NB4 (cell line): ENCODE data around the gene PAXIP1.
"Not testable (repeated sequence)": the region's sequence is repeated elsewhere in the genome, so short reads cannot be mapped to it uniquely, and the experiment has no call there.

Source experiments
- DNase-seq: peaks from one replicate; pipeline ENCODE4 v3.0.0; 2010; ENCODE audit warnings: low read depth
- H3K4me3 ChIP-seq: one replicate; pipeline ENCODE4 v1.5.1; 2011; ENCODE audit warnings: mild to moderate bottlenecking, low read depth, low read length, moderate library complexity
- MYC ChIP-seq: IDR thresholded peaks from 2 replicates; pipeline ENCODE4 v1.6.1; 2011; ENCODE audit warnings: low read depth, low read length
- POLR2A ChIP-seq: IDR thresholded peaks from 2 replicates; pipeline ENCODE4 v1.6.1; 2011; ENCODE audit warnings: mild to moderate bottlenecking; ENCODE audit not compliant: insufficient read length; ENCODE audit errors: extremely low read depth
- TF ChIP-seq, protein P1 (sequence below): IDR thresholded peaks from 2 replicates; pipeline ENCODE4 v1.6.1; 2011; ENCODE audit warnings: low read depth, low read length
- TF ChIP-seq, protein P2 (sequence below): IDR thresholded peaks from one replicate; pipeline ENCODE4 v1.5.1; 2012; ENCODE audit warnings: low read depth, low read length

PAXIP1 gene, protein sequence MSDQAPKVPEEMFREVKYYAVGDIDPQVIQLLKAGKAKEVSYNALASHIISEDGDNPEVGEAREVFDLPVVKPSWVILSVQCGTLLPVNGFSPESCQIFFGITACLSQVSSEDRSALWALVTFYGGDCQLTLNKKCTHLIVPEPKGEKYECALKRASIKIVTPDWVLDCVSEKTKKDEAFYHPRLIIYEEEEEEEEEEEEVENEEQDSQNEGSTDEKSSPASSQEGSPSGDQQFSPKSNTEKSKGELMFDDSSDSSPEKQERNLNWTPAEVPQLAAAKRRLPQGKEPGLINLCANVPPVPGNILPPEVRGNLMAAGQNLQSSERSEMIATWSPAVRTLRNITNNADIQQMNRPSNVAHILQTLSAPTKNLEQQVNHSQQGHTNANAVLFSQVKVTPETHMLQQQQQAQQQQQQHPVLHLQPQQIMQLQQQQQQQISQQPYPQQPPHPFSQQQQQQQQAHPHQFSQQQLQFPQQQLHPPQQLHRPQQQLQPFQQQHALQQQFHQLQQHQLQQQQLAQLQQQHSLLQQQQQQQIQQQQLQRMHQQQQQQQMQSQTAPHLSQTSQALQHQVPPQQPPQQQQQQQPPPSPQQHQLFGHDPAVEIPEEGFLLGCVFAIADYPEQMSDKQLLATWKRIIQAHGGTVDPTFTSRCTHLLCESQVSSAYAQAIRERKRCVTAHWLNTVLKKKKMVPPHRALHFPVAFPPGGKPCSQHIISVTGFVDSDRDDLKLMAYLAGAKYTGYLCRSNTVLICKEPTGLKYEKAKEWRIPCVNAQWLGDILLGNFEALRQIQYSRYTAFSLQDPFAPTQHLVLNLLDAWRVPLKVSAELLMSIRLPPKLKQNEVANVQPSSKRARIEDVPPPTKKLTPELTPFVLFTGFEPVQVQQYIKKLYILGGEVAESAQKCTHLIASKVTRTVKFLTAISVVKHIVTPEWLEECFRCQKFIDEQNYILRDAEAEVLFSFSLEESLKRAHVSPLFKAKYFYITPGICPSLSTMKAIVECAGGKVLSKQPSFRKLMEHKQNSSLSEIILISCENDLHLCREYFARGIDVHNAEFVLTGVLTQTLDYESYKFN

DNA sequence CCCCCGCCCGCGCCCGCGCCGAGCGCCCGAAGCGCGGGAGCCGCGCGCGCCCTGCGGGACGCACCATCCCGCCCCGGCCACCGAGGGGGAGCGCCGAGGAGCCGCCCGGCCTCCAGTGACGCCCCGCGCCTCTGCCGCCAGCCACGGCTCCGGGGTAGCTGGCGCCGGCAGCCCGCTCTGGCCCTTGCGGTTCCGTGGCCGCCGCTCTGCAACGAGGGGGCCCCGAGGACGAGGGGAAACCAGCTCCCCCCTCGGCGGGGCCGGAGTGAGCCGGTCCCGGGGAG, at the start of gene PAXIP1:
Gene PAXIP1, minus strand, starts transcription at position 33 of the 284 bp plus-strand sequence. CDS start 195 bp downstream, outside the sequence.
- DNase-seq: peak; percentile 84
- TF ChIP-seq, protein P1, sequence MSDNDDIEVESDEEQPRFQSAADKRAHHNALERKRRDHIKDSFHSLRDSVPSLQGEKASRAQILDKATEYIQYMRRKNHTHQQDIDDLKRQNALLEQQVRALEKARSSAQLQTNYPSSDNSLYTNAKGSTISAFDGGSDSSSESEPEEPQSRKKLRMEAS: no peak; the same call in 1 of the 2 replicates
- TF ChIP-seq MYC: no peak
- TF ChIP-seq, protein P2, sequence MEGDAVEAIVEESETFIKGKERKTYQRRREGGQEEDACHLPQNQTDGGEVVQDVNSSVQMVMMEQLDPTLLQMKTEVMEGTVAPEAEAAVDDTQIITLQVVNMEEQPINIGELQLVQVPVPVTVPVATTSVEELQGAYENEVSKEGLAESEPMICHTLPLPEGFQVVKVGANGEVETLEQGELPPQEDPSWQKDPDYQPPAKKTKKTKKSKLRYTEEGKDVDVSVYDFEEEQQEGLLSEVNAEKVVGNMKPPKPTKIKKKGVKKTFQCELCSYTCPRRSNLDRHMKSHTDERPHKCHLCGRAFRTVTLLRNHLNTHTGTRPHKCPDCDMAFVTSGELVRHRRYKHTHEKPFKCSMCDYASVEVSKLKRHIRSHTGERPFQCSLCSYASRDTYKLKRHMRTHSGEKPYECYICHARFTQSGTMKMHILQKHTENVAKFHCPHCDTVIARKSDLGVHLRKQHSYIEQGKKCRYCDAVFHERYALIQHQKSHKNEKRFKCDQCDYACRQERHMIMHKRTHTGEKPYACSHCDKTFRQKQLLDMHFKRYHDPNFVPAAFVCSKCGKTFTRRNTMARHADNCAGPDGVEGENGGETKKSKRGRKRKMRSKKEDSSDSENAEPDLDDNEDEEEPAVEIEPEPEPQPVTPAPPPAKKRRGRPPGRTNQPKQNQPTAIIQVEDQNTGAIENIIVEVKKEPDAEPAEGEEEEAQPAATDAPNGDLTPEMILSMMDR: no peak
- TF ChIP-seq POLR2A: no peak
- H3K4me3 ChIP-seq: peak within 1 kb of the TSS; percentile 96

DNA sequence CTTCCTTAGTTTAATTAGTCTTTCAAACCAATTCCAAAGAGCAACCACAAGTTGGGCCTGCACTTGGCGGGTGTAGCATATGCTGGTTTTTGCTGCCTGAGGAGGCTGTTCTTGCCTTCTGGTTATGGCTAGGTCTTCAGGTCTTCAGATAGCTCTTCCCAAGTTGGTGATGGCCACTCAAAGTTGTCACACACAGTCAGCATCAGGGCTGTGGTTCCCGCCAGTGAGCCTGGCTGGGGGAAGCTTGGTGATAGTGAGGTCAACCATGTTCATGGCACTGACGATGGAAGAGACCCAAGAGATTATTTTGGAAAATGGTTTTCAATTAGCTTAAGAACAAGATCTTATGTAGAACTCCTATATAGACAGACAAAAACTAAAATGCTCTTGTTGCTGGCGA, 48.4 kb upstream of the PAXIP1 start:
- no peak overlapping the region for H3K4me3 ChIP-seq
- no peak for DNase-seq
- TF ChIP-seq, protein P1: no peak
- TF ChIP-seq MYC (no peak), POLR2A (no peak)
- TF ChIP-seq, protein P2: no peak

DNA sequence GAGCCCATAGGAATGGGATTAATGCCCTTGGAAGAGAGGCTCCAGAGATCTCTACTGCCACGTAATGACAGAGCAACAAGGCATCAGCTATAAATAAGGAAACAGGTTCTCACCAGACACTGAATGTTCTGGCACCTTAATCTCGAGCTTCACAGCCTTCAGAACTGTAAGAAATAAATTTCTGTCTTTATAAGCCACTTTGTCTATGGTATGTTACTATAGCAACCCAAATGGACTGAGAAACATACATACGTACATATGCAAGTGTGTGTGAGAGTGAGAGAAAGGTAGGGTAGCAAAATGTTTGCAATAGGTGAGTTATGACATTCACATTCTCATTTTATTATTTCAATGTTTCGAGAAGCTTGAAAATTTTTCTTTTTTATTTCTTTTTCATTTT, 45.1 kb upstream of the PAXIP1 start:
- no peak for DNase-seq
- H3K4me3 ChIP-seq: no peak overlapping the region
- TF ChIP-seq, protein P1: no peak
- TF ChIP-seq, protein P2: no peak
- no peak for TF ChIP-seq MYC
- TF ChIP-seq POLR2A: no peak

DNA sequence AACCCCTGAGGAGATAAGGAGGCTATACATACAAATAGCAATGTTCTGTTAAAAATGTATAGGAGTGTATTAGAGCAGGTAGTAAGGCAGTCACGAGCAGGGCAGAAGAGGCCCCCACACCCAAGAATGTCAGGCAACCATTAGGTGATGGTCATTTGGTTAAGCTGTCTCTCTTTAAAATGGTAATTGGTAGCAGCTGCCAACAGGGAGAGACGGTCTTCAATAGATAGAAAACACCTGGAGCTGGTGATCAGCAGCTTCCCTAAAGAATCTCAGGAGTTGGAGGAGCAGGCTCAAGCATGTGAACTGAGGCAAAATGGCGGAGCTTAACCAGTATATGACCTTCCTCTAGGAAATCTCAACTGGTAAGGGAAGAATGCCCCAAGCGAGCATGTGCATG, 40.8 kb upstream of the PAXIP1 start:
- DNase-seq: no peak
- no peak for TF ChIP-seq POLR2A
- TF ChIP-seq MYC: no peak
- TF ChIP-seq, protein P1: no peak
- TF ChIP-seq, protein P2: no peak
- H3K4me3 ChIP-seq: no peak overlapping the region

DNA sequence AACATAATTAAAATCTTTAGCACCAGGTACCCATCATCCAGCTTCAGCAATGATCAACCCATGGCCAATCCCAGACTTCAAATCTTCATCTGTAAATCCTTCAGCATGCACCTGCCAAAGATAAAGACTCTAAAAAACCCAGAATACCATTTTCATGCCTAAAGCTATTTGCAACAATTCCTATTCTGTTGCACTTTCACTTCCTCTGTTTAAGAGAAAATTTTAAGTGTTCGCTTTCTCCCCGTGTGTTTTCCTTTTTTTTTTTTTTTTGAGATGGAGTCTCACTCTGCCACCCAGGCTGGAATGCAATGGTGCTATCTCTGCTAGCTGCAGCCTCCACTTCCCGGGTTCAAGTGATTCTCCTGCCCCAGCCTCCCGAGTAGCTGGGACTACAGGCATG, 35.4 kb upstream of the PAXIP1 start:
- no peak for DNase-seq
- TF ChIP-seq MYC (no peak), POLR2A (no peak)
- TF ChIP-seq, protein P1: no peak
- TF ChIP-seq, protein P2: no peak

DNA sequence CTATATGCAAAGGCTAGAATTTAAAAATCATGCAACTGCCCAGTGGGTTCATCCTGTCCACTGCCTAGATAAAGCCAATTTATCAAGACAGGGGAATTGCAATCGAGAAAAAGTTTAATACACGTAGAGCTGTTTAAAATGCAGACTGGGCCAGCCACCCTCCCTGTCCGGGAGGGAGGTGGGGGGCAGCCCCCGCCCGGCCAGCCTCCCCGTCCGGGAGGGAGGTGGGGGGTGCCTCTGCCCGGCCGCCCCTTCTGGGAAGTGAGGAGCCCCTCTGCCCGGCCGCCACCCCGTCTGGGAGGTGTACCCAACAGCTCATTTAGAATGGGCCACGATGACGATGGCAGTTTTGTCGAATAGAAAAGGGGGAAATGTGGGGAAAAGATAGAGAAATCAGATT, 31.6 kb upstream of the PAXIP1 start:
- not testable (repeated sequence) for H3K4me3 ChIP-seq, DNase-seq

More for the DNA sequence above, 35.4 kb upstream of the PAXIP1 start:
- H3K4me3 ChIP-seq: no peak overlapping the region
